ENCODE measurements around the gene TAP1.

Gene TAP1

DNA sequence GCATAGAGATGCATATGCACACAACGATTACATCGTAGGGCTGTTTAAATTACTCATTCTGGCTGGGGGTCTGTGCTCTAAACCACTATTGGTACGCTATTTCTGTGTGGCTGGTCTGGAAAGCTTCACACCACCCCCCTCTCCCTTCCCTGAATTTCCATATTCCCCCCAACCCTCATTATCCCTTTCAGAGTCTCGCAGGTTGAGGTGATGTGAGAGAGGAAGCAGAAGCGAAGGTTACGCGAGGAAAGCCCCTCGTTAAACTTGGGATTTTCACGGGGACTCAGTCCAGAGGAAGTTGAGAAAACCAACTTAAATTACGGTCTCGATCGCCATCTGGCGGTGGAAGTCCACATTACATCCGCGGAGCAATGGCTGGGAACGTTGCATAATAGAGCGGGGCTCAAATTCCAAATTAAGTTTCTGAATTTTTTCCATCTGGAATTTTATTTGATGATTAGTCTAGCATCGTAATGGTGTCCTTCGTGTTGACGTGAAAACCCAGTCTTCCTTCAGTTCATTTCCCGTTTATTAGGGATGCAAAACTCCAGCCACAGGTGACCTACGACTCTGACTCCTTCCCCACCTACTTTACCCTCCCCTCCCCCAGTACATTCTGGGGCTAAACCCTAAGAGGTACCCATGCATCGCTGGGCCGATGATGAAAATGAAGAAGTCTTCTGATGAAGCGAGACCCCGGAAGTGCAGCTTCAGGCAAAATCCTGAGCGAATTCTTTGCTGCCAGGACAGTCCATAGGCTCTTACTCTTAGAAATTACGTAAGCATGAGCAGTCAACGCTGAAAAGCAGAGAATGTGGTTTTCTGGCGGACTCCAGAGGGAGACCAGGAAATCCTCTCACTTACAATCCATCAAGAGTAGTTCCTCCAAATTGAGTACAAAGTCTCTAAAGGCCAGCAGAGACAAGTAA lies 56.4 kb downstream of the TAP1 start:
- DNase-seq: peak; percentile 93
